GM18951 (cell line): ENCODE measurements around the gene LRRC8C.
"Not testable (repeated sequence)": the region's sequence is repeated elsewhere in the genome, so short reads cannot be mapped to it uniquely, and the experiment has no call there.

Experiments
- POLR2A ChIP-seq: IDR thresholded peaks from 4 replicates; pipeline ENCODE4 v1.6.1; 2011; ENCODE audit warnings: mild to moderate bottlenecking; ENCODE audit not compliant: insufficient read length, insufficient read depth; ENCODE audit errors: extremely low read depth
- in situ Hi-C: fragments of 300-500 bp; cut with MboI; formaldehyde crosslinking; loops from one replicate; pipeline ENCODE4 v1.12.0; 2022; ENCODE audit warnings: low sequenced_read_pairs, mixed read lengths, inconsistent platforms; ENCODE audit not compliant: unreplicated experiment

Gene LRRC8C

DNA sequence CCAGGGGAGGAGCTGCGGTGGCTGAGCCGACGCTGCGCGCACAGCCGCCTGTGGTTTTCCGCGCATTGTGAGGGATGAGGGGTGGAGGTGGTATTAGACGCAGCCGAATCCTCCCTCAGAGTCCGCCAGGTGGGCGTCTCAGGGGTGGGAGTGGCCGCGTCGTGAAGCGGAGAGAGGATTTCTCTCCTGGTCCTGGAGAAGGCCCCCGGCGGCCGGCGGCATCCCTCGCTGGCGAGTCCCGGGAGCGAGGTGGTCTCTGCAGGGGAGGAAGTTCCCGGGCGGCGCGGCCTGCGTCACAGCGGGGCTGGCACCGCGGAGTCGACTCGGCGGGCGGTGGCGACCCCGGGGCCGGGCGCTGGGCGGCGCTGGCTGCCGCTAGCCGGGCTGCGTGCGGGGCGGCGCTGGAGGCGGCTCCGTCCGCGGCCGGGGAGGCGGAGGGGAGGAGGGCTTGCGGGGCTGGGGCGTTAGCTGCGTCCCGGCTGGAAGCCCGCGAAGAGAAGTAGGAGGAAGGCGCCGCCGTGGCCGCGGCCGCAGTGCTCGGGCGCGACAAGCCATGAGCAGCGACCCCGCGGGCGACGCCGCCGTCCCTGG lies at the start of gene LRRC8C:
LRRC8C (plus strand) TSS at position 464 of the 591 bp plus-strand sequence. CDS start 53,354 bp downstream, outside the sequence.
- in situ Hi-C loops: loop anchor here (25.0 kb wide), 1 partner anchor 355 kb away; the partner anchor contains the start of gene ZNF326
- TF ChIP-seq POLR2A: no peak

DNA sequence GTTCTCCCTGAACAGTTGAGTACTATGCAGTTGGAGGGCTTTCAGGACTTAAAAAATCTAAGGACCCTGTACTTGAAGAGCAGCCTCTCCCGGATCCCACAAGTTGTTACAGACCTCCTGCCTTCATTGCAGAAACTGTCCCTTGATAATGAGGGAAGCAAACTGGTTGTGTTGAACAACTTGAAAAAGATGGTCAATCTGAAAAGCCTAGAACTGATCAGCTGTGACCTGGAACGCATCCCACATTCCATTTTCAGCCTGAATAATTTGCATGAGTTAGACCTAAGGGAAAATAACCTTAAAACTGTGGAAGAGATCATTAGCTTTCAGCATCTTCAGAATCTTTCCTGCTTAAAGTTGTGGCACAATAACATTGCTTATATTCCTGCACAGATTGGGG lies 48.7 kb upstream of the LRRC8C start:
- TF ChIP-seq POLR2A: no peak
- in situ Hi-C loops: no loop called here

DNA sequence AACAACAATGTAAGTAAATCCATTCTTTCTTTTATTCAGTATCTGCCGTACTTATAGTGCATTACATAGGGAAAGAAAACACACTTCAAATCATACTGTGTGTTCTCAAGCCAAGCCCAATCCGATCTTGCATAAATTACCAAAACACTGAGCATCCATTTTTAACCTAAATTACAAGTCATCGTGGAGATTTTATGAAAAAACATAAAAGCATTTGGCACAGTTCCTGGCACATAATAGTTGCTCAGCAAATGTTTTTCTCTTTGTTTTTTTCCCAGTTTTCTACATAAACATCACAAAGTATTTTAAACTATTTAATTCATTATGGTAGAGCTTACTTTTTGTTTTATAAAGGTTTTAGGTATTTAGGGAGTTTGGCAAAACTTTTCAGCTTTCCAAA lies 48.1 kb upstream of the LRRC8C start:
- no peak for TF ChIP-seq POLR2A
- in situ Hi-C loops: no loop called here

DNA sequence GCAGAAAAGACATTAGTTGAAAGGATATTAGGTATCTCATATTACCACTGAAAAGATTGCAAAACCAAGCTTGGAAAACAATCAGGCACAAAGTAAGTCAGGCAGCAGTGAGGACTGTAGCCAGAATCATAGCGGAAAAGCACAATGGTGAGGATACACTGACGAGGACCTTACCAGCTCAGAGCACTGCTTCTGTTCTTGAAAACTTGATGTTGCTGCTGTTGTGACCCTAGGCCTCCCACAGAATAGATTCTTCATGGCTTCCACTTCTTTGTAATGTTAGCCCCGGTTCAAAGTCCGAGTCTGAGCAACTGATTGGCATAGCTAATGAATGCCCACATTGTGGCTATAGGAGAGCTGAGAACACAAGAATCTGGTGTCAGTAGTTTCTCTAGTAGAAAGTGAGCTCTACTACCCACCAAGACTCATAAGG lies 45.2 kb upstream of the LRRC8C start:
- in situ Hi-C loops: no loop called here
- no peak for TF ChIP-seq POLR2A

DNA sequence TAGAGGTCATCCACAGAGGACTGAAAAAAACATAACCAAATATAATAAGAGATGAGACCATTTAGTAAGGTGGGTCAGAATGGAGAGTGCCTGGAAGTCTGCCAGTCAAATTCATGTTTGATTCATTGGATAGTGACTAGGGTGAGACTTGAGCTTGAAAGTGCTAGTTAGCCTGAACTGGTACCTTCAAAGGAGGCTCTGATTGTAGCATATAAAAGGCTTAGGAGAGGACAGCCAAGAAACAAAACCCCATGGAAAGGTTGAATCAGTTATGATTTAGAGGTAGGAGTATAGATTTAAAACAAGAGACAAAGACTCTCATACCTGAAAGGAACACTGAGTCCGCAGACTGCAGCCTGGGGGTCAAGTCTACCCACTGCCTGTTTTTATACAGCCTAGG lies 44.4 kb upstream of the LRRC8C start:
- in situ Hi-C loops: no loop called here
- TF ChIP-seq POLR2A: no peak

DNA sequence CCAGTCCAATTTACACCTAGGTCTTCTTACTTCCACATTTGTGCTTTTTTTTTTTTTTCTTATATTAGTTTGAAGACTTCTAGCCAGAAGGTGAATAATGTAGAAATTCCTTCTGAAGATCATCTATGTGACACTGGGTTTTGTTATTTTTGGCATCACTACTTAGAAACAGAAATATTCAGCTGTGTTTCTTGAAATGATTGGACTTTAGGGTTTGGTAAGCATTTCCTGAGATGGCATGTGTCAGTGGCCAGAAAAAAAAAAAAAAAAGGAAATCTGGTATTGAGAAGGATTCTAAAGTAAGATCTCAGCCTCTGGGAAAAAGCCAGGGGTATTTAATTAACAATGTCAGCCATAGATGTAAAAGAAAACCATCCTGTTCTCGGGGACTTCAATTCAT lies 43.4 kb upstream of the LRRC8C start:
- in situ Hi-C loops: no loop called here

DNA sequence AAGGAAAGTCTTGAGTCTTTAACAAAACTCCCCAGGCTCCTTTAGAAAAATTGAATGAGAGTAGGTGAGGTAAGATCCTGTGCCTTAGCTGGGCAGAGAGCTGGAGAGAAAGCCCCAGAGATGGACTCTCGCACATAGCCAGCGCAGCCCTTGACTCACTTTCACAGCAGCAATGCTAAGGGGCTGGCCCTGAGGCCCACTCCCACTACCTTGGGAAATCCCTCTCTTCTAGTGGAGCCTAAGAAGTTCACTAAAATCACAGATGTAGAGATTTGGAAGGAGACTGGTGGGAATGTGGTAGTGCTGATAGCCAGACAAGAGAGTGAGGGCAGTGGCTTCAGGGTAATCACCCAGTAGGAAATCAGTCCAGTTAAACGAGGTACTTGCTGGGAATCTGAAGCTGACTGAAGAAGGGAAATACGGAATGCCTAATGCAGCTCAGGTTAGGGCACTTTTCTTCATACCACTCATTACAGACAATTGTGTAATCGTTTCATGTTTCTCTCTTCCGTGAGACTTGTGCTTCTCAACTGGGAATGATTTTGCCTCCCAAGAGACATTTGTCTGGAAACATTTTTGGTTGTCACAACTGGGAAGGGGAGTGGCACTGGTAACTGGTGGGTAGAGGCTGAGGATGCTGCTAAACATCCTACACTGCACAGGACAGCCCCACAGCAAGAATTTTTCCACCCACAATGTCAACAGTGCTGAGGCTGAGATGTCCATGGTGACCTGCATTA lies 42.4 kb upstream of the LRRC8C start:
- in situ Hi-C loops: no loop called here
- no peak for TF ChIP-seq POLR2A

More for the DNA sequence above, 43.4 kb upstream of the LRRC8C start:
- no peak for TF ChIP-seq POLR2A

DNA sequence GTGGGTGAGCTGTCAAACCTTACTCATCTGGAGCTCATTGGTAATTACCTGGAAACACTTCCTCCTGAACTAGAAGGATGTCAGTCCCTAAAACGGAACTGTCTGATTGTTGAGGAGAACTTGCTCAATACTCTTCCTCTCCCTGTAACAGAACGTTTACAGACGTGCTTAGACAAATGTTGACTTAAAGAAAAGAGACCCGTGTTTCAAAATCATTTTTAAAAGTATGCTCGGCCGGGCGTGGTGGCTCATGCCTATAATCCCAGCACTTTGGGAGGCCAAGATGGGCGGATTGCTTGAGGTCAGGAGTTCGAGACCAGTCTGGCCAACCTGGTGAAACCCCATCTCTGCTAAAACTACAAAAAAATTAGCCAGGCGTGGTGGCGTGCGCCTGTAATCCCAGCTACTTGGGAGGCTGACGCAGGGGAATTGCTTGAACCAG lies 40.0 kb upstream of the LRRC8C start:
- in situ Hi-C loops: not testable (repeated sequence)

DNA sequence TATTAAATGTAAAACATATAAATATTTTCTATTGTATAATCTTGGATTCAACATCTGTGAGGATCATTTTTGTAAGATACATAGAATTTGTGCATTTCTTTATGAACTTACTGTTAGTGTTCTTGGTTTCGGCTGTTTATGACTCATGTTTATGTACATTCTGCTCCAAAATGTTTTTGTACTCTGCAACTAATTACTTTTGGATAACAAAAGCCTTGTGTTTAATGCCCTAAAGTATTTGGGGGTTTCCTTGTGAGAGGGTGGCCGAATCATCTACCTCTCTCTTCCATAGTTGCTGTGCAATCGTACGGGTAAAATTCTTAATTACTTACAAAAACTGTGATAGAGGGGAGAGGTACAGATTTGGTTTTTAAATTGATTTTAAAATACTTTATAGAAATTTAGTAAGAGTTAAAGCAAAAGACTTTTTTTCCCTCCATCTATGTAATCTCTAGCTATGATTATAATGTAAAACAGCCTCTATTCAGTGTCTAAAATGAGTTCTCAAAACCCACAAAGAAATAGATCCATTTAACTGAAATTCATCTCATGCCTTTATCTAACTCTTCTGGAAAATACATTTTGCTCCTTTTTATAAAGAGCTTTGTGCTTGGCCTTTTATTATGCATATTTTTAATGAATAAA lies 38.7 kb upstream of the LRRC8C start:
- in situ Hi-C loops: no loop called here
- TF ChIP-seq POLR2A: no peak

DNA sequence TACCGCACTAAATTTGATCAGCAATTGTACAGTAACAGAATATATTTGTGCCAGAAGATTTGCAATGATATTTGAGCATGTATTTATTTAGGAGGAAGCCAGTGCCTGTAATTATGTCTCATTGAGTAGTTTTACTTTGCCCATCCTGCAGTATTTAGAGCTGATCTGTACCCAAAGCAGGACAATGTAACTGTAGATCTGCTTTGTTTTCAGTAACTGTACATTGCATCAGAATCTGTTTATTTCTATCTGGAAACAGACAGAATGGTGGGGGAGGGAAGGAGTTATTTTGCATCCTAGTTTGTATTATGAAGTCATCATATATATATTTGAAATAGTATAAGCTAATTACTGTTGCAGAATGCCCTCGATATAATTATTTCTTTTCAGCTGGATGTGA lies 36.2 kb upstream of the LRRC8C start:
- in situ Hi-C loops: no loop called here
- TF ChIP-seq POLR2A: no peak

DNA sequence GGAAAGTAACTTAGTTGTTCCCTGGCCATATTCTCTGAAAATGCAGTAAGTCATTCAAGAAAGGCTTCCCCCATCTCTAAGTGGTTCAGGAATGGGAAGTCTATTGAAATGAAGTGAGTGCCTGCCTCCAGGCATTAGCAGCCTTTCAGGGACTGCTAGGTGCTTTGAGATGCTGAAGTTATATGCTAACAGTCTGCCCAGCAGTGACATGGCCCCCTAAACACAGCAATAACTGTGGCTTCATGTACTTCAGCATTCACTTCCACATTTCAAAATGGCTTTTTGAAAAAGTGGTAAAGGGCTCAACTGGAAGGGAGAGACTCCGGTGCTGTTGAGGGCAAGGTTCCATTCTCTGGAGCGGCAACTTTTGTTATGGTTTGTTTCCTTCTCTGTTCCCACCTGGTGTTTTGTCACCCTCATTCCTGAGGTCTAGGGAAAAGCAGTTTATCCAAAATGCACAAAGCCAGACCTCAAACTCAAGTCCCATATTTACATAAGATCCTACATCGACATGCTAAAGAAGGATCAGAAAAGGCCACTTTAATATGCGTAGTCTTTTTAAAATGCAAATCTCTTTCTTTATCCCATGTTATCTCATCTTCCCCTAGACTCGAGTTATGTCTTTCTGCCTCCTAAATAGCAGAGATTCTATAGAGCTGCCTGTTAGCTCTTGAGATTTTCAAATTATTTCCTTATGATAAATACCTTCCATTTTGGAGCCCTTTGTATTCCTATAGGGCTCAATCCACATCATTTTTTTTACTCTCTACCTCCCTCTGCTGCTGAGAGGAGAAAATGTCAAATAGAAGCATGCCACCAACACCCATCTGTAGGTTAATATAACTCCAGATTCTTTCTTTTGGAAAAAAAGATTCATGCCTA lies 34.2 kb upstream of the LRRC8C start:
- in situ Hi-C loops: no loop called here
- TF ChIP-seq POLR2A: no peak

DNA sequence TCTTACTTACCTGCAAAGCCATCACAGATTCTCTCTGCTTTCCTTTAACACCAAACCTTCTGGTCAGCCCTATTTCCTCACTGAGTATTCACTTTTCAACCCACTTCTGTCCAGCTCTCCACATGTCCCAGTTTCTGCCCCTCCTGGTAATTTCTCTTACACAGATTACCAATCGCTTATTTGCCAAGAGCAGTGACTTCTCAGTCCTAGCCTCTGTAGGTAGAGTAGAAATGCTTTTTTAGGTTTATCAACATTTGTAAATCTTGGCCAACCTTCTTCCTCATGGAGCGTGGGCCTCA lies 33.6 kb upstream of the LRRC8C start:
- TF ChIP-seq POLR2A: no peak
- in situ Hi-C loops: no loop called here
